ENCODE results near the gene DNAH10. TPM values are rescaled to one million over a fixed set of nuclear protein-coding genes. Genes with fewer than 3 reads are reported as not detected.
A peak's percentile ranks its signal among the peaks of the same experiment; 100 is the strongest.
"Not testable (repeated sequence)": the region's sequence is repeated elsewhere in the genome, so short reads cannot be mapped to it uniquely, and the experiment has no call there.

Gene DNAH10
- total RNA-seq, 1 donor from 2014 or later, result 1.2 TPM

DNA sequence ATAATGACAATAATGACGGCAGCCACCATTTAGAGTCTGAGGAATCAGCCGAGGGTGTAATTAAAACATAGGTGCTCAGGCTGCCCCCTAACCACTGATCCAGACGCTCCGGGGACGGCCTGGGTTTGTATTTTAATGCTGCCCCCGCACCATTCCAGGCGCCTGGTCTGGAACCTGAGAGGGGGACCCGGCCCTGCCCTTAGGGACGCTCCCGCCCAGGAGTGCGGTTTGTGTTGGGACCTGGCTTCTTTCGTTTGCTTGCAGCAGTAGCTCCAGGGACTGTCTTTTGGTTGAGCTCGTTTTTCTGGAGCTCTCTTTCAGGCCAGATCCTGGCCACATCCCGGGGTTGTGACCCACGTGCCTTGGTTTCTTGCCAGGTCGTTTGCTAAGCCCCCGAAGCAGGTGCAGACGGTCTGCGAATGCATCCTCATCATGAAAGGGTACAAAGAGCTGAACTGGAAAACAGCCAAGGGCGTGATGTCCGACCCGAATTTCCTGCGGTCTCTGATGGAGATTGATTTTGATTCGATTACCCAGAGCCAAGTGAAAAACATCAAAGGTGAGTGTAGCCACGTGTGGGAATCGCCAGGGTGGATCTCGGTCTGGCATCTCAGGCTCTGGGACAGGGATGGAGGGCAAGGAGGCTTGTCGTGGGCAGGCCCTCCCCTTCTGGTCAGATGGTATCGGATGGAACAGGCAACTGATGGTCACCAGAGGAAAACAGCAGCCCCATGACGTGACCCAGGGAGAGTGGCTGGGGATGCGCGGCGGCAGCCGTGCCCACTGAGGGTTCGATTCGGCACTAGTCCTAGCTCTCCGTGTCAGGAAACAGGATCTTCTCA lies 147.0 kb downstream of the DNAH10 start:
- no peaks in the 10 kb centered on the region for H3K27me3 Mint-ChIP-seq (ENCODE audit: low read depth)
- no peak overlapping the region for H3K4me3 Mint-ChIP-seq (ENCODE audit: unreplicated experiment)
- TF ChIP-seq, protein P1, sequence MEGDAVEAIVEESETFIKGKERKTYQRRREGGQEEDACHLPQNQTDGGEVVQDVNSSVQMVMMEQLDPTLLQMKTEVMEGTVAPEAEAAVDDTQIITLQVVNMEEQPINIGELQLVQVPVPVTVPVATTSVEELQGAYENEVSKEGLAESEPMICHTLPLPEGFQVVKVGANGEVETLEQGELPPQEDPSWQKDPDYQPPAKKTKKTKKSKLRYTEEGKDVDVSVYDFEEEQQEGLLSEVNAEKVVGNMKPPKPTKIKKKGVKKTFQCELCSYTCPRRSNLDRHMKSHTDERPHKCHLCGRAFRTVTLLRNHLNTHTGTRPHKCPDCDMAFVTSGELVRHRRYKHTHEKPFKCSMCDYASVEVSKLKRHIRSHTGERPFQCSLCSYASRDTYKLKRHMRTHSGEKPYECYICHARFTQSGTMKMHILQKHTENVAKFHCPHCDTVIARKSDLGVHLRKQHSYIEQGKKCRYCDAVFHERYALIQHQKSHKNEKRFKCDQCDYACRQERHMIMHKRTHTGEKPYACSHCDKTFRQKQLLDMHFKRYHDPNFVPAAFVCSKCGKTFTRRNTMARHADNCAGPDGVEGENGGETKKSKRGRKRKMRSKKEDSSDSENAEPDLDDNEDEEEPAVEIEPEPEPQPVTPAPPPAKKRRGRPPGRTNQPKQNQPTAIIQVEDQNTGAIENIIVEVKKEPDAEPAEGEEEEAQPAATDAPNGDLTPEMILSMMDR (IDR thresholded peaks at IDR 0.05), result no peak
- DNase-seq (ENCODE audit: low spot score), result peak; percentile 77
- peaks cover 11% of the 10 kb centered on the region for H3K4me1 Mint-ChIP-seq (ENCODE audit: low read depth)
- H3K9me3 Mint-ChIP-seq (ENCODE audit: low read depth), result no peaks in the 10 kb centered on the region
- H3K36me3 Mint-ChIP-seq (ENCODE audit: low read depth), result no peaks in the 10 kb centered on the region
- no peak overlapping the region for H3K27ac Mint-ChIP-seq (ENCODE audit: unreplicated experiment)

DNA sequence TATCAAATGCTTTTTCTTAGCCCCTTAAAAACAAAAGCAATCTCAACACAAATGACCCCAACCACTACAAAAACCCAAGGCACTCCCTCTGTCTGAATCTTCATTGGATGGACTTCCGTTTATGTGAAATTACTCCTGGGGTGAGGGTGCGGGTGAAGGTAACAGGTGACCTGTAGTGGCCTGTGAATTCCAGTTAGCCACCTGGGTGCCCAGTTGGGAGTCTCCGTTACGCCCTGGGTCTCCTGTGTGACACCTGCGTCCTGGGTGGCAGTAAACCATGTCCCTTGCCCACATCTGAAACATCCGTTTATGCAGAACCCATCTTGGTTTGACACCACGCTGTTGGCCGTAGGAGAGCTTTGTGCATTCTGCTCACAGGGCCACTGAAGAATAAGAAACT lies 148.0 kb downstream of the DNAH10 start:
- Mint-ChIP-seq H3K9me3 (ENCODE audit: low read depth) (no peaks in the 10 kb centered on the region), H3K27me3 (ENCODE audit: low read depth) (peaks cover under 1% of the 10 kb centered on the region), H3K27ac (ENCODE audit: unreplicated experiment) (no peak overlapping the region), H3K36me3 (ENCODE audit: low read depth) (no peaks in the 10 kb centered on the region), H3K4me3 (ENCODE audit: unreplicated experiment) (no peak overlapping the region), H3K4me1 (ENCODE audit: low read depth) (peaks cover 11% of the 10 kb centered on the region)
- TF ChIP-seq, protein P1 (IDR thresholded peaks at IDR 0.05), result no peak
- DNase-seq (ENCODE audit: low spot score), result peak; percentile 26

- H3K4me3 Mint-ChIP-seq (ENCODE audit: unreplicated experiment), result no peak overlapping the region
- DNase-seq (ENCODE audit: low spot score), result peak; percentile 10
- no peaks in the 10 kb centered on the region for H3K36me3 Mint-ChIP-seq (ENCODE audit: low read depth)
- no peaks in the 10 kb centered on the region for H3K9me3 Mint-ChIP-seq (ENCODE audit: low read depth)
- TF ChIP-seq, protein P1 (IDR thresholded peaks at IDR 0.05), result no peak
- H3K27ac Mint-ChIP-seq (ENCODE audit: unreplicated experiment), result no peak overlapping the region
- H3K4me1 Mint-ChIP-seq (ENCODE audit: low read depth), result peaks cover 5% of the 10 kb centered on the region
- peaks cover 5% of the 10 kb centered on the region for H3K27me3 Mint-ChIP-seq (ENCODE audit: low read depth)
Measured at GRCh38 chr12:123910761-123911193, 148.7 kb downstream of the DNAH10 start.

DNA sequence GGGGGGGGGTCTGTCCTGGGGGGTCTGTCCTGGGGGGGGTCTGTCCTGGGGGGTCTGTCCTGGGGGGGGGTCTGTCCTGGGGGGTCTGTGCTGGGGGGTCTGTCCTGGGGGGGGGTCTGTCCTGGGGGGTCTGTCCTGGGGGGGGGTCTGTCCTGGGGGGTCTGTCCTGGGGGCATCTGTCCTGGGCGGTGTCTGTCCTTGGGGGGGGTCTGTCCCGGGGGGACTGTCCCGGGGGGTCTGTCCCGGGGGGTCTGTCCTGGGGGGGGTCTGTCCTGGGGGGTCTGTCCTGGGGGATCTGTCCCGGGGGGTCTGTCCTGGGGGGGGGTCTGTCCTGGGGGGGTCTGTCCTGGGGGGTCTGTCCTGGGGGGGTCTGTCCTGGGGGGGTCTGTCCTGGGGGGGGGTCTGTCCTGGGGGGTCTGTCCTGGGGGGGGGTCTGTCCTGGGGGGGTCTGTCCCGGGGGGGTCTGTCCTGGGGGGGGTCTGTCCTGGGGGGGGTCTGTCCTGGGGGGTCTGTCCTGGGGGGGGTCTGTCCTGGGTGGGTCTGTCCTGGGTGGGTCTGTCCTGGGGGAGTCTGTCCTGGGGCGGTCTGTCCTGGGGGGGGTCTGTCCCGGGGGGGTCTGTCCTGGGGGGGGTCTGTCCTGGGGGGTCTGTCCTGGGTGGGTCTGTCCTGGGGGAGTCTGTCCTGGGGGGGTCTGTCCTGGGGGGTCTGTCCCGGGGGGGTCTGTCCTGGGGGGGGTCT lies 149.7 kb downstream of the DNAH10 start:
- not testable (repeated sequence) for DNase-seq (ENCODE audit: low spot score); H3K9me3 Mint-ChIP-seq (ENCODE audit: low read depth); H3K4me3 Mint-ChIP-seq (ENCODE audit: unreplicated experiment); H3K27me3 Mint-ChIP-seq (ENCODE audit: low read depth); H3K36me3 Mint-ChIP-seq (ENCODE audit: low read depth); H3K27ac Mint-ChIP-seq (ENCODE audit: unreplicated experiment); H3K4me1 Mint-ChIP-seq (ENCODE audit: low read depth)

- DNase-seq (ENCODE audit: low spot score), result peak; percentile 37
- Mint-ChIP-seq H3K4me3 (ENCODE audit: unreplicated experiment) (no peak overlapping the region), H3K36me3 (ENCODE audit: low read depth) (no peaks in the 10 kb centered on the region), H3K4me1 (ENCODE audit: low read depth) (peaks cover 5% of the 10 kb centered on the region), H3K27ac (ENCODE audit: unreplicated experiment) (no peak overlapping the region), H3K27me3 (ENCODE audit: low read depth) (peaks cover 8% of the 10 kb centered on the region), H3K9me3 (ENCODE audit: low read depth) (no peaks in the 10 kb centered on the region)
- TF ChIP-seq, protein P1 (IDR thresholded peaks at IDR 0.05), result no peak
Measured at GRCh38 chr12:123912415-123913380, 150.6 kb downstream of the DNAH10 start.
